LNCaP clone FGC (cell line): Measurements from ENCODE around the gene SCN4B.

ENCODE experiments used
- DNase-seq: peaks from one replicate; pipeline ENCODE4 v3.0.0-alpha.2; 2011; ENCODE audit warnings: low read depth
- H3K4me3 ChIP-seq: 2 replicates; pipeline ENCODE4 v1.5.1; 2011; ENCODE audit warnings: mild to moderate bottlenecking, low read depth, low read length, control low read depth
- TF ChIP-seq, protein P1 (sequence below): IDR thresholded peaks from 2 replicates; pipeline ENCODE4 v1.5.1; 2012; ENCODE audit warnings: mild to moderate bottlenecking; ENCODE audit not compliant: control insufficient read depth, insufficient read depth; ENCODE audit errors: extremely low read depth

SCN4B gene

GRCh38 chr11:118166641-118167040, 14.0 kb upstream of the SCN4B start:
- no peak for DNase-seq
- no peak overlapping the region for H3K4me3 ChIP-seq
- TF ChIP-seq, protein P1, sequence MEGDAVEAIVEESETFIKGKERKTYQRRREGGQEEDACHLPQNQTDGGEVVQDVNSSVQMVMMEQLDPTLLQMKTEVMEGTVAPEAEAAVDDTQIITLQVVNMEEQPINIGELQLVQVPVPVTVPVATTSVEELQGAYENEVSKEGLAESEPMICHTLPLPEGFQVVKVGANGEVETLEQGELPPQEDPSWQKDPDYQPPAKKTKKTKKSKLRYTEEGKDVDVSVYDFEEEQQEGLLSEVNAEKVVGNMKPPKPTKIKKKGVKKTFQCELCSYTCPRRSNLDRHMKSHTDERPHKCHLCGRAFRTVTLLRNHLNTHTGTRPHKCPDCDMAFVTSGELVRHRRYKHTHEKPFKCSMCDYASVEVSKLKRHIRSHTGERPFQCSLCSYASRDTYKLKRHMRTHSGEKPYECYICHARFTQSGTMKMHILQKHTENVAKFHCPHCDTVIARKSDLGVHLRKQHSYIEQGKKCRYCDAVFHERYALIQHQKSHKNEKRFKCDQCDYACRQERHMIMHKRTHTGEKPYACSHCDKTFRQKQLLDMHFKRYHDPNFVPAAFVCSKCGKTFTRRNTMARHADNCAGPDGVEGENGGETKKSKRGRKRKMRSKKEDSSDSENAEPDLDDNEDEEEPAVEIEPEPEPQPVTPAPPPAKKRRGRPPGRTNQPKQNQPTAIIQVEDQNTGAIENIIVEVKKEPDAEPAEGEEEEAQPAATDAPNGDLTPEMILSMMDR: no peak

GRCh38 chr11:118164885-118165284, 12.3 kb upstream of the SCN4B start:
- DNase-seq: no peak
- no peak overlapping the region for H3K4me3 ChIP-seq
- TF ChIP-seq, protein P1: no peak

DNA sequence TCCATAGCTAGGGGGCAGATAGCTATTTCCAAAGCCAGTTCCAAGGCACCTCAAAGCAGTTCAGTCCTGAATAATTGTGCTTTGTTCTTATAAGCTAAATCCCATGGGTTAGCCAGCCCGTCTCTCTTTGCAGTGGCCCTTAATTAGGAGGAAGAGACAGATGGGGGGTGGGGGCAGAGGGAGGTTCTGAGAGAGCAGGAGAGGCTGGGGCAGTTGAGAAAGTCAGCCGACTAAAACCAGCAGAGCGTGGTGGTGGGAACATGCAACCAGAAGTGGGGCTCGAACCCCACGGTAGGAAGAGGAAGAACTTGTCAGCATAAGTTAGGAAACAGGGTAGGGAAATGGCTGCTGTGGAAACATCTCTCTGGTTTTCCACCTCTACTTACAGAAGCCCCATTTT, 10.9 kb upstream of the SCN4B start:
- TF ChIP-seq, protein P1: no peak
- DNase-seq: no peak
- no peak overlapping the region for H3K4me3 ChIP-seq

GRCh38 chr11:118162846-118163245, 10.2 kb upstream of the SCN4B start:
- TF ChIP-seq, protein P1: no peak

DNA sequence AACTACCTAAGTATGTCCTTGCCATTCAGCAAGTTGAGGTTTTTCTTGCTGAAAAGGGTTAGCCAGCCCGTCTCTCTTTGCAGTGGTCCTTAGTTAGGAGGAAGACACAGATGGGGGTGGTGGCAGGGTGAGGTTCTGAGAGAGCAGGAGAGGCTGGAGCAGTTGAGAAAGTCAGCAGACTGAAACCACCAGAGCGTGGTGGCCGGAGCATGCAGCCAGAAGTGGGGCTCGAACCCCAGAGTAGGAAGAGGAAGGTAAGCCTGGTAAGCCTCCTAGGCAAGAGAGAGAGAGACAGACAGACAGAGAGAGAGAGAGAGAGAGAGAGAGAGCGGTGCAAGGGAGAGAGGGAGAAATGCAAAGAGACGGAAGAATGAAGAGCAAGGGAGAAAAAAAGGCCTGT, 9.2 kb upstream of the SCN4B start:
- TF ChIP-seq, protein P1: no peak
- DNase-seq: no peak
- no peak overlapping the region for H3K4me3 ChIP-seq

More at GRCh38 chr11:118162846-118163245, 10.2 kb upstream of the SCN4B start:
- DNase-seq: no peak
- H3K4me3 ChIP-seq: no peak overlapping the region

DNA sequence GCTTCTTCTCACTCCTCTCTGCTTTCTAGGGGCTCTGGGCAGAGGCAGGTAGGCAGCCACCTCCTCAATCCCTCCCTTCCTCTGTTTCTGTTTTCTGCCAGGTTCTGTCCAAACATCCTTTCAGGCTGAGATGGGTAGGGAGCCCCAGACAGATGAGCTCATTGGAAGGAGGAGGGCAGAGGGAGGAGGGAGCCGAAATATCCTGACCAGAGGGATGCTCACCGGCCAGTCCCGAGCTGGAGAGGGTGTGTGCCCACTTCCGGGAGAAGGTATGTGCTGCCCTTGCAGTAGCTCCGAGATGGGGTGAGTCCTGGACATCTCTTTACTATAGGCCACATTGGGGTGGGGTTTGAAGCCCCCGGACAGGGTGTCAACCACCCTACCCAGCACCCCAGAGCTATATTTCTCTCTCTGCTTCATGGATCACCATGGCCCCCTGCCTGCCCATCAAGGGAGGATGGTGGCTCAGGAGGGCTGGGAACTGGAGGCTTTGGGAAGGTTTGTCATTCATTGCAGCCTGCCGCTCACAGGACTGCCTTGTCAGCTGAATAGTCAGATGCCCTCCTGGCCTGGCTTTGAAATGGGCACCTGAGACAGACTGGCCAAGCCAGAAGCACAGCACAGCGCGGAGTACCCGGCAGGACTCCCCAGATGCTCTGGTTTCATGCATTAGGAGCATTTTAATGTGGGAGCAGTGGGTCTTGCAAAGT, 4.7 kb upstream of the SCN4B start:
- TF ChIP-seq, protein P1: no peak
- DNase-seq: no peak
- no peak overlapping the region for H3K4me3 ChIP-seq
